HEK293 (cell line): Measurements from ENCODE around the gene MRPS5.
A peak's percentile ranks its signal among the peaks of the same experiment; 100 is the strongest.

Experiments
- CTCF ChIA-PET: fragments of 350-600 bp; formaldehyde crosslinking; extraction: SDS; loops from one replicate; lab custom pipeline; 2021; ENCODE audit warnings: antibody characterized with exemption; lab: Yijun Ruan, JAX
- POLR2A ChIA-PET: fragments of 300-600 bp; formaldehyde crosslinking; extraction: SDS; loops from one replicate; lab custom pipeline; 2020; ENCODE audit warnings: antibody characterized with exemption, inconsistent platforms; lab: Yijun Ruan, JAX
- H3K27ac ChIP-seq: fragments of 200-500 bp; sonication (Bioruptor generic); 2 replicates; pipeline ENCODE4 v1.5.1; 2014; ENCODE audit warnings: low read depth, low read length, control low read depth, inconsistent platforms; ENCODE audit errors: extremely low read depth
- H3K36me3 ChIP-seq, 2 experiments: fragments of 200-500 bp in 1 of 2; sonication (Bioruptor generic) in 1 of 2; 1 replicate in 1 of 2; 2 replicates in 1 of 2; pipeline ENCODE4 v1.5.1; 2014 to 2017; ENCODE audit warnings: inconsistent platforms in 2 of 2, low read length in 2 of 2; ENCODE audit not compliant: control insufficient read depth in 2 of 2, insufficient read depth in 1 of 2
- H3K4me1 ChIP-seq: fragments of 200-500 bp; sonication (Bioruptor generic); 2 replicates; pipeline ENCODE4 v1.5.1; 2014; ENCODE audit warnings: mild to moderate bottlenecking, low read length, inconsistent platforms; ENCODE audit not compliant: control insufficient read depth, insufficient read depth
- H3K4me3 ChIP-seq: 2 replicates; pipeline ENCODE4 v1.5.1; 2011; ENCODE audit warnings: low read depth, mild to moderate bottlenecking, control low read depth, low read length, moderate library complexity
- H3K9me3 ChIP-seq: fragments of 200-500 bp; sonication (Bioruptor generic); 2 replicates; pipeline ENCODE4 v1.5.1; 2014; ENCODE audit warnings: low read depth, low read length, inconsistent platforms; ENCODE audit not compliant: control insufficient read depth, insufficient read depth
- HOXA7 ChIP-seq: sonication (generic); formaldehyde crosslinking; IDR thresholded peaks from 2 replicates; pipeline ENCODE4 v1.8.1; 2022; ENCODE audit warnings: missing genetic modification reagents, borderline replicate concordance
- HOXD13 ChIP-seq: sonication (generic); formaldehyde crosslinking; IDR thresholded peaks from 2 replicates; pipeline ENCODE4 v1.8.0; 2022; ENCODE audit warnings: missing genetic modification reagents, borderline replicate concordance
- RBAK ChIP-seq: fragments of 450-650 bp; formaldehyde crosslinking; IDR thresholded peaks from 2 replicates; pipeline ENCODE4 v1.5.1; 2016; ENCODE audit warnings: missing biosample characterization, missing genetic modification characterization
- ZNF184 ChIP-seq: fragments of 450-650 bp; IDR thresholded peaks from 2 replicates; pipeline ENCODE4 v1.5.1; 2018; ENCODE audit warnings: missing biosample characterization, mild to moderate bottlenecking, missing genetic modification characterization
- ZNF391 ChIP-seq: fragments of 450-650 bp; formaldehyde crosslinking; IDR thresholded peaks from 2 replicates; pipeline ENCODE4 v1.5.1; 2016; ENCODE audit warnings: low read depth, missing biosample characterization, missing genetic modification characterization, borderline replicate concordance
- ZNF449 ChIP-seq: fragments of 450-650 bp; formaldehyde crosslinking; IDR thresholded peaks from 2 replicates; pipeline ENCODE4 v1.5.1; 2017; ENCODE audit warnings: missing biosample characterization, mild to moderate bottlenecking, missing genetic modification characterization, moderate library complexity
- ZNF544 ChIP-seq: fragments of 450-650 bp; formaldehyde crosslinking; IDR thresholded peaks from 2 replicates; pipeline ENCODE4 v1.5.0; 2017; ENCODE audit warnings: missing biosample characterization, missing genetic modification characterization
- ZNF645 ChIP-seq: fragments of 450-650 bp; formaldehyde crosslinking; IDR thresholded peaks from 2 replicates; pipeline ENCODE4; 2016; ENCODE audit warnings: missing biosample characterization, missing genetic modification characterization
- ZNF654 ChIP-seq: fragments of 450-650 bp; formaldehyde crosslinking; IDR thresholded peaks from 2 replicates; pipeline ENCODE4 v1.5.1; 2016; ENCODE audit warnings: low read depth, missing biosample characterization, missing genetic modification characterization
- ZNF670 ChIP-seq: fragments of 450-650 bp; formaldehyde crosslinking; IDR thresholded peaks from 2 replicates; pipeline ENCODE4 v1.5.1; 2016; ENCODE audit warnings: missing biosample characterization, missing genetic modification characterization, low read depth
- ZNF768 ChIP-seq: fragments of 450-650 bp; formaldehyde crosslinking; IDR thresholded peaks from 2 replicates; pipeline ENCODE4 v1.5.1; 2018; ENCODE audit warnings: missing biosample characterization, mild to moderate bottlenecking, missing genetic modification characterization
- TF ChIP-seq, protein P1 (sequence below): fragments of 450-650 bp; formaldehyde crosslinking; IDR thresholded peaks from 2 replicates; pipeline ENCODE4 v1.5.1; 2016; ENCODE audit warnings: missing biosample characterization, missing genetic modification characterization, borderline replicate concordance
- TF ChIP-seq, protein P2 (sequence below): sonication (generic); formaldehyde crosslinking; IDR thresholded peaks from 2 replicates; pipeline ENCODE4 v1.8.1; 2022; ENCODE audit warnings: mild to moderate bottlenecking, moderate library complexity, missing genetic modification reagents
- TF ChIP-seq, protein P3 (sequence below): fragments of 450-650 bp; formaldehyde crosslinking; IDR thresholded peaks from 2 replicates; pipeline ENCODE4 v1.5.1; 2016; ENCODE audit warnings: missing biosample characterization, missing genetic modification characterization
- TF ChIP-seq, protein P4 (sequence below): fragments of 450-650 bp; formaldehyde crosslinking; IDR thresholded peaks from 2 replicates; pipeline ENCODE4 v1.5.1; 2017; ENCODE audit warnings: missing biosample characterization, missing genetic modification characterization

MRPS5 gene

DNA sequence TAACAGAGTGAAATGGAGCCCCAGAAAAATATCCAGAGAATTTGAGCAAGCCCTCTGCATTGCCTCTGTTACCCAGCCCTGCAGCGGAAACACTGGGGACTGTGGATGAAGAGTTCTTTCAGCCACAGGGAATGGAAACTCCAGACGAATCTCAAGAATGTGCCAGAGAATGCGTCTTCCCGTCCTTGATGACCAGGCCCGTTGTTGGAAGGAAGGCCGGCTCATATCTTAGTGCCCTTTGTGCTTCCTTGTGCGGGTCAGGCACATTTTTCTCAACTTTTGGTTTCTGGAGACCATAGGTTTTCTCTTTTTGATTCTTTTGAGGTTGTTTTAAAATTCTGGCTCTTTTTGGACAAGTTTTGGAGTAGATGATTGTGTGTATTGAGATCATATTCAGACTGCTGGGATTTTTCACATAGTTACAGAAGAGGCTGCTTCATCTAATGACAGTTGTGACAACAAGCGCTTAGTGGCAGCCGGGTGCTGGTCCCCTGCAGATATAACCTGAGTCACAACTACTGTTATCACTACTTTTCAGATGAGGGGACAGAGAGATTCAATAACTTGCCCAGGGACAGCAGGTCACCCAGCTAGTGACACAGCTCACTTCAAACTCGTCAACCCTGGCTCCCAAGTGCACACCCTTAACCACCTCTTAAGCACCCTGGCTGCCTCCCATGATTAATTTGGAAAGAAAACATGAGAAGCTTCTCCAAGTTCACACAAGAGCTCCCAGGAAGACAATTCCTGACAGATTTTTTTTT, 80.4 kb downstream of the MRPS5 start:
- no peaks in the 10 kb centered on the region for H3K9me3 ChIP-seq
- no peaks in the 10 kb centered on the region for H3K4me1 ChIP-seq
- TF ChIP-seq ZNF670 (tag by site-specific recombination) (no peak), ZNF645 (no peak), HOXA7 (no peak), RBAK (no peak), ZNF391 (tag by site-specific recombination) (no peak), ZNF544 (tag by site-specific recombination) (no peak), ZNF654 (tag by site-specific recombination) (no peak), HOXD13 (CRISPR knock-in tag) (no peak), ZNF449 (tag by site-specific recombination) (no peak)
- TF ChIP-seq, protein P1, sequence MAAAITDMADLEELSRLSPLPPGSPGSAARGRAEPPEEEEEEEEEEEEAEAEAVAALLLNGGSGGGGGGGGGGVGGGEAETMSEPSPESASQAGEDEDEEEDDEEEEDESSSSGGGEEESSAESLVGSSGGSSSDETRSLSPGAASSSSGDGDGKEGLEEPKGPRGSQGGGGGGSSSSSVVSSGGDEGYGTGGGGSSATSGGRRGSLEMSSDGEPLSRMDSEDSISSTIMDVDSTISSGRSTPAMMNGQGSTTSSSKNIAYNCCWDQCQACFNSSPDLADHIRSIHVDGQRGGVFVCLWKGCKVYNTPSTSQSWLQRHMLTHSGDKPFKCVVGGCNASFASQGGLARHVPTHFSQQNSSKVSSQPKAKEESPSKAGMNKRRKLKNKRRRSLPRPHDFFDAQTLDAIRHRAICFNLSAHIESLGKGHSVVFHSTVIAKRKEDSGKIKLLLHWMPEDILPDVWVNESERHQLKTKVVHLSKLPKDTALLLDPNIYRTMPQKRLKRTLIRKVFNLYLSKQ (tag by site-specific recombination) = no peak
- TF ChIP-seq, protein P2, sequence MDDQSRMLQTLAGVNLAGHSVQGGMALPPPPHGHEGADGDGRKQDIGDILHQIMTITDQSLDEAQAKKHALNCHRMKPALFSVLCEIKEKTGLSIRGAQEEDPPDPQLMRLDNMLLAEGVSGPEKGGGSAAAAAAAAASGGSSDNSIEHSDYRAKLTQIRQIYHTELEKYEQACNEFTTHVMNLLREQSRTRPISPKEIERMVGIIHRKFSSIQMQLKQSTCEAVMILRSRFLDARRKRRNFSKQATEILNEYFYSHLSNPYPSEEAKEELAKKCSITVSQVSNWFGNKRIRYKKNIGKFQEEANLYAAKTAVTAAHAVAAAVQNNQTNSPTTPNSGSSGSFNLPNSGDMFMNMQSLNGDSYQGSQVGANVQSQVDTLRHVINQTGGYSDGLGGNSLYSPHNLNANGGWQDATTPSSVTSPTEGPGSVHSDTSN (CRISPR knock-in tag) = no peak
- H3K4me3 ChIP-seq = no peak overlapping the region
- ChIA-PET POLR2A (no interaction called here), CTCF (interaction anchor here (0.6 to 3.2 kb wide), 4 partner anchors 12 to 18 kb away, joined by 3 to 13 read pairs (median 4); no protein-coding TSS in a partner anchor)
- no peak overlapping the region for H3K27ac ChIP-seq
- H3K36me3 ChIP-seq = no peaks in the 10 kb centered on the region

DNA sequence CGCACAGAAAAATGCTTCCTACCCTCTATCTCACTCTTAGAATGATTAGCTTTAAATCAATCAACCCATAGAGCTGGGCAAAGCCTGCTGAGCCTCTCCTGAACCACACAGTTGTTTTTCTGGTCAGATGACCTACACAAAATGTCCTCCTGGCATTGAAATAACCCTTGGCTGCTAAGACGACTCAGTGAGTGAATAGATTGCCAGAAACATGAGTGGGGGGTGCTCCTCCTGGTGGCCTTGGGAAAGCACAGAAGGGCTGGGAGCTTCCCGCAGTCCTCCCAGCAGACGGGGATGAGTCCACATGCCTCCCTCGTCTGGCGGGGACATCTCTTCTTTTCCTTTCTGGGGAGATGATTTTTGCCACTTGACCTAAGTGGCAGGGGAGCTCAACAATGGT, 81.2 kb downstream of the MRPS5 start:
- ChIA-PET POLR2A (no interaction called here), CTCF (interaction anchor here (0.6 to 1.6 kb wide), 3 partner anchors 13 to 16 kb away, joined by 3 to 4 read pairs (median 3); no protein-coding TSS in a partner anchor)
- H3K36me3 ChIP-seq = no peaks in the 10 kb centered on the region
- no peak overlapping the region for H3K4me3 ChIP-seq
- no peaks in the 10 kb centered on the region for H3K9me3 ChIP-seq
- no peaks in the 10 kb centered on the region for H3K4me1 ChIP-seq
- H3K27ac ChIP-seq = no peak overlapping the region
- TF ChIP-seq ZNF768 = no peak
- TF ChIP-seq, protein P3, sequence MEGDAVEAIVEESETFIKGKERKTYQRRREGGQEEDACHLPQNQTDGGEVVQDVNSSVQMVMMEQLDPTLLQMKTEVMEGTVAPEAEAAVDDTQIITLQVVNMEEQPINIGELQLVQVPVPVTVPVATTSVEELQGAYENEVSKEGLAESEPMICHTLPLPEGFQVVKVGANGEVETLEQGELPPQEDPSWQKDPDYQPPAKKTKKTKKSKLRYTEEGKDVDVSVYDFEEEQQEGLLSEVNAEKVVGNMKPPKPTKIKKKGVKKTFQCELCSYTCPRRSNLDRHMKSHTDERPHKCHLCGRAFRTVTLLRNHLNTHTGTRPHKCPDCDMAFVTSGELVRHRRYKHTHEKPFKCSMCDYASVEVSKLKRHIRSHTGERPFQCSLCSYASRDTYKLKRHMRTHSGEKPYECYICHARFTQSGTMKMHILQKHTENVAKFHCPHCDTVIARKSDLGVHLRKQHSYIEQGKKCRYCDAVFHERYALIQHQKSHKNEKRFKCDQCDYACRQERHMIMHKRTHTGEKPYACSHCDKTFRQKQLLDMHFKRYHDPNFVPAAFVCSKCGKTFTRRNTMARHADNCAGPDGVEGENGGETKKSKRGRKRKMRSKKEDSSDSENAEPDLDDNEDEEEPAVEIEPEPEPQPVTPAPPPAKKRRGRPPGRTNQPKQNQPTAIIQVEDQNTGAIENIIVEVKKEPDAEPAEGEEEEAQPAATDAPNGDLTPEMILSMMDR = 0 out of 2 replicates have a peak, but pooled peaks have one; percentile 18

- H3K4me3 ChIP-seq = no peak overlapping the region
- no peaks in the 10 kb centered on the region for H3K4me1 ChIP-seq
- ChIA-PET CTCF (no interaction called here), POLR2A (no interaction called here)
- H3K27ac ChIP-seq = no peak overlapping the region
- H3K9me3 ChIP-seq = no peaks in the 10 kb centered on the region
- no peaks in the 10 kb centered on the region for H3K36me3 ChIP-seq
- TF ChIP-seq ZNF184 = no peak
- TF ChIP-seq, protein P4, sequence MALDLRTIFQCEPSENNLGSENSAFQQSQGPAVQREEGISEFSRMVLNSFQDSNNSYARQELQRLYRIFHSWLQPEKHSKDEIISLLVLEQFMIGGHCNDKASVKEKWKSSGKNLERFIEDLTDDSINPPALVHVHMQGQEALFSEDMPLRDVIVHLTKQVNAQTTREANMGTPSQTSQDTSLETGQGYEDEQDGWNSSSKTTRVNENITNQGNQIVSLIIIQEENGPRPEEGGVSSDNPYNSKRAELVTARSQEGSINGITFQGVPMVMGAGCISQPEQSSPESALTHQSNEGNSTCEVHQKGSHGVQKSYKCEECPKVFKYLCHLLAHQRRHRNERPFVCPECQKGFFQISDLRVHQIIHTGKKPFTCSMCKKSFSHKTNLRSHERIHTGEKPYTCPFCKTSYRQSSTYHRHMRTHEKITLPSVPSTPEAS = peak; percentile 87
These were observed 81.6 kb downstream of the MRPS5 start for GRCh38 chr2:95039978-95040377.
